ENCODE measurements around the gene PCDHB3. TPM values are rescaled to one million over a fixed set of nuclear protein-coding genes. Genes with fewer than 3 reads are reported as not detected.
"Not testable (repeated sequence)": the region's sequence is repeated elsewhere in the genome, so short reads cannot be mapped to it uniquely, and the experiment has no call there.

Gene PCDHB3
- total RNA-seq, 4 donors from 2014 or later: 0.30 to 0.76 (median 0.71) TPM

DNA sequence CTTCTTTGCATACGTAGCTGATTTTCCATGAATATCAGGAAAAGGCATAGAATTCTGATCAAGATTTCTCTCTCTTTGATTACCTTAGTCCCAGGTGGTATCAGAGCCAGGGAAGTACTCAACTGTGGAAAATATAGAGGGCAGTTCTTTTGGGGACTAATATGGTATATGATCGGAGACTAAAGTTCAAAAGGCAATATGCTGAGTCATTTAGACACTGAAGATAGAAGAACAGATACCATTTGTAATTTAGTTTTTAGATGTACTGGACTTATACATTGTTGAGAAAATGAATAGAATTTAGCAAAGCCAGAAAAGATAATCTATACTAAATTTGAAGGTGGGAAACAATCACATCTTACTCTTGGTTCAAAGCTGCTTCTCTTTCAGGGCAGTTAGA is 5.1 kb downstream of the PCDHB3 start:
- DNase-seq: no peak
- TF ChIP-seq POLR2A (IDR thresholded peaks at IDR 0.05): no peak
- TF ChIP-seq, protein P1, sequence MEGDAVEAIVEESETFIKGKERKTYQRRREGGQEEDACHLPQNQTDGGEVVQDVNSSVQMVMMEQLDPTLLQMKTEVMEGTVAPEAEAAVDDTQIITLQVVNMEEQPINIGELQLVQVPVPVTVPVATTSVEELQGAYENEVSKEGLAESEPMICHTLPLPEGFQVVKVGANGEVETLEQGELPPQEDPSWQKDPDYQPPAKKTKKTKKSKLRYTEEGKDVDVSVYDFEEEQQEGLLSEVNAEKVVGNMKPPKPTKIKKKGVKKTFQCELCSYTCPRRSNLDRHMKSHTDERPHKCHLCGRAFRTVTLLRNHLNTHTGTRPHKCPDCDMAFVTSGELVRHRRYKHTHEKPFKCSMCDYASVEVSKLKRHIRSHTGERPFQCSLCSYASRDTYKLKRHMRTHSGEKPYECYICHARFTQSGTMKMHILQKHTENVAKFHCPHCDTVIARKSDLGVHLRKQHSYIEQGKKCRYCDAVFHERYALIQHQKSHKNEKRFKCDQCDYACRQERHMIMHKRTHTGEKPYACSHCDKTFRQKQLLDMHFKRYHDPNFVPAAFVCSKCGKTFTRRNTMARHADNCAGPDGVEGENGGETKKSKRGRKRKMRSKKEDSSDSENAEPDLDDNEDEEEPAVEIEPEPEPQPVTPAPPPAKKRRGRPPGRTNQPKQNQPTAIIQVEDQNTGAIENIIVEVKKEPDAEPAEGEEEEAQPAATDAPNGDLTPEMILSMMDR (IDR thresholded peaks at IDR 0.05): no peak
- Histone ChIP-seq H3K4me3 (no peak overlapping the region), H3K36me3 (no peaks in the 10 kb centered on the region), H3K27ac (no peak overlapping the region), H3K4me1 (no peaks in the 10 kb centered on the region), H3K27me3 (peaks cover 0 to 10% (median 0%) of the 10 kb centered on the region in 4 donors), H3K9me3 (peaks cover 0 to 37% (median 19%) of the 10 kb centered on the region in 3 donors)
- intact Hi-C loops (cut with DNase I): no loop called here
- 54 to 79% methylated on average over 2 of the region's 2 CpGs for WGBS, 2 donors

DNA sequence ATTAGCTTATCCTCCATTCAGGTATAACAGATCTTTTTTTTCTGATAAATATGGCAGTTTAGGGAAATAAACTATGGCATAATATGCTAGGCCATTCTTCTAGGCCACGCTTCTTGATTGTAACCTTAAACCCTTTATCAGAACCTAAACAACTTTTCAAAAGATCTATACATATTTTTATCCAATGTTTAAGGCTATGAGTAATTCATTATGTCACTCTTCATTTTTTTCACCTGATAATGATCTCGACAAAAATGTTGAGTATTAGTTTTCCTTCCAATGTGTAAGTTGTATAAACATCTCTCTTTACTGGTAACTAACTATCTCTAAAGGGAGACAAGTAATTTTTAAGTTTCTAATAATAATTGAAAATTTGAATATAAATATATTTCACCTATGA is 19.0 kb downstream of the PCDHB3 start:
- no peak for DNase-seq
- TF ChIP-seq, protein P1 (IDR thresholded peaks at IDR 0.05): no peak
- TF ChIP-seq POLR2A (IDR thresholded peaks at IDR 0.05): no peak
- Histone ChIP-seq H3K27ac (no peak overlapping the region), H3K4me3 (no peak overlapping the region), H3K27me3 (peaks cover 0 to 14% (median 0%) of the 10 kb centered on the region in 4 donors), H3K36me3 (no peaks in the 10 kb centered on the region), H3K4me1 (no peaks in the 10 kb centered on the region), H3K9me3 (peaks cover 0 to 41% (median 18%) of the 10 kb centered on the region in 3 donors)
- WGBS, 2 donors: 33 to 58% methylated on average over 2 of the region's 2 CpGs
- intact Hi-C loops (cut with DNase I): no loop called here

DNA sequence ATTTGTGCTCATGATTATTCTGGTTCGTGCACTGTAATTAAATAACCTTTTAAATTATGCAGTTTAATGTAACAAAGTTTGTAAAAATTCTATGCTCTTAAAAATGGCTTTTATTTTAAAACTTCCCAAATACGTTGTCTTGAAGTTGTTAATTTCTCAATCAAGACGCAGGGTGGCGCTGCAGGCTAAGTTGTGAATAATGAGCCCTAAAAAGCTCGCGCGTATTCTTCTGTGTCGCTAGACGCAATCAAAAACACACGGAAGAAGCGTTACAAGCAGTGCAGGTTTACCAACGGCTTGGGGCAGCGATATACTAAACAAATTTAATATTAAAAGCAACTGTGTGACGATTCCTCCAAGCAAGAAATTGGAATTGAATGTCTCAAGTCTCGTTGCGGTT is 21.3 kb downstream of the PCDHB3 start, which contains the start of gene PCDHB4:
TSS of gene PCDHB4 (plus strand) at position 256 of the 400 bp plus-strand sequence. CDS start 181 bp downstream, outside the sequence.
- Histone ChIP-seq H3K9me3 (peaks cover 0 to 41% (median 12%) of the 10 kb centered on the region in 3 donors), H3K27ac (no peak within 1 kb of the TSS), H3K36me3 (no peaks in the 10 kb centered on the region), H3K4me3 (peak within 1 kb of the TSS in 3 of 4 donors; percentile 13 to 47 (median 31)), H3K27me3 (peaks cover 0 to 14% (median 0%) of the 10 kb centered on the region in 4 donors), H3K4me1 (no peaks in the 10 kb centered on the region)
- intact Hi-C loops (cut with DNase I): no loop called here
- TF ChIP-seq POLR2A (IDR thresholded peaks at IDR 0.05): no peak
- TF ChIP-seq, protein P1 (IDR thresholded peaks at IDR 0.05): no peak
- no peak for DNase-seq
- 18 to 37% methylated on average over 13 to 16 of the region's 16 CpGs for WGBS, 2 donors

DNA sequence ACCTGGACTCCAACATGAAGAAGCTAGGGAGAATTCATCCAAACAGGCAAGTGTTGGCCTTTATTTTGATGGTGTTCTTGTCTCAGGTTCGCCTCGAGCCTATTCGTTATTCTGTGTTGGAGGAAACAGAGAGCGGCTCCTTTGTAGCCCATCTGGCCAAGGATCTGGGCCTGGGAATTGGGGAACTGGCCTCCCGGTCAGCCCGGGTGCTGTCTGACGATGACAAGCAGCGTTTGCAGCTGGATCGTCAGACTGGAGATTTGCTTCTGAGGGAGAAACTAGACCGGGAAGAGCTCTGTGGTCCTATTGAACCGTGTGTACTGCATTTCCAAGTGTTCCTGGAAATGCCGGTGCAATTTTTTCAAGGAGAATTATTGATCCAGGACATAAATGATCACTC is 21.7 kb downstream of the PCDHB3 start:
- no peak for TF ChIP-seq POLR2A (IDR thresholded peaks at IDR 0.05)
- TF ChIP-seq, protein P1 (IDR thresholded peaks at IDR 0.05): no peak
- no peak for DNase-seq
- H3K4me1 ChIP-seq: no peaks in the 10 kb centered on the region
- H3K27ac ChIP-seq: no peak overlapping the region
- H3K9me3 ChIP-seq: peaks cover 0 to 41% (median 12%) of the 10 kb centered on the region in 3 donors
- H3K27me3 ChIP-seq: peaks cover 0 to 14% (median 0%) of the 10 kb centered on the region in 4 donors
- no peaks in the 10 kb centered on the region for H3K36me3 ChIP-seq
- WGBS, 2 donors: 46 to 63% methylated on average over 6 to 8 of the region's 12 CpGs
- peak overlapping the region in 3 of 4 donors; percentile 13 to 47 (median 31) for H3K4me3 ChIP-seq
- intact Hi-C loops (cut with DNase I): no loop called here

DNA sequence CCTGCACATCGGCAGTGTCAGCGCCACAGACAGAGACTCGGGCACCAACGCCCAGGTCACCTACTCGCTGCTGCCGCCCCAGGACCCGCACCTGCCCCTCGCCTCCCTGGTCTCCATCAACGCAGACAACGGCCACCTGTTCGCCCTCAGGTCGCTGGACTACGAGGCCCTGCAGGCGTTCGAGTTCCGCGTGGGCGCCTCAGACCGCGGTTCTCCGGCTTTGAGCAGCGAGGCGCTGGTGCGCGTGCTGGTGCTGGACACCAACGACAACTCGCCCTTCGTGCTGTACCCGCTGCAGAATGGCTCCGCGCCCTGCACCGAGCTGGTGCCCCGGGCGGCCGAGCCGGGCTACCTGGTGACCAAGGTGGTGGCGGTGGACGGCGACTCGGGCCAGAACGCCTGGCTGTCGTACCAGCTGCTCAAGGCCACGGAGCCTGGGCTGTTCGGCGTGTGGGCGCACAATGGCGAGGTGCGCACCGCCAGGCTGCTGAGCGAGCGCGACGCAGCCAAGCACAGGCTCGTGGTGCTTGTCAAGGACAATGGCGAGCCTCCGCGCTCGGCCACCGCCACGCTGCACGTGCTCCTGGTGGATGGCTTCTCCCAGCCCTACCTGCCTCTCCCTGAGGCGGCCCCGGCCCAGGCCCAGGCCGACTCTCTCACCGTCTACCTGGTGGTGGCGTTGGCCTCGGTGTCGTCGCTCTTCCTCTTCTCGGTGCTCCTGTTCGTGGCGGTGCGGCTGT is 23.3 kb downstream of the PCDHB3 start:
- H3K36me3 ChIP-seq; H3K4me3 ChIP-seq; H3K27ac ChIP-seq; DNase-seq; H3K4me1 ChIP-seq; intact Hi-C loops (cut with DNase I): not testable (repeated sequence)
- peaks cover 0 to 42% (median 12%) of the 10 kb centered on the region in 3 donors for H3K9me3 ChIP-seq
- peaks cover 0 to 14% (median 0%) of the 10 kb centered on the region in 4 donors for H3K27me3 ChIP-seq
- 44 to 57% methylated on average over 13 to 14 of the region's 73 CpGs for WGBS, 2 donors
